HCT116 (cell line): ENCODE measurements around the gene NOP16. TPM values are rescaled to one million over a fixed set of nuclear protein-coding genes. Genes with fewer than 3 reads are reported as not detected.

ENCODE experiments used
- ATAC-seq: fragments of 200-7000 bp; cut with Tn5 transposase; 2 replicates; pipeline ENCODE4 v1.9.1; 2020; ENCODE audit warnings: mild to moderate bottlenecking, moderate library complexity
- BruUV-seq: library from RNA; stranded (reverse); fragments of 400-500 nt; replicated peaks from 2 replicates; lab custom pipeline; 2021; lab: Mats Ljungman, UMichigan
- CTCF ChIA-PET: fragments of 300-600 bp; sonication (Branson Sonifier 250); formaldehyde crosslinking; loops from one replicate; lab custom pipeline; 2021; ENCODE audit warnings: antibody characterized with exemption; lab: Charles Lee
- POLR2A ChIA-PET: fragments of 300-600, 350-600 bp; sonication (Branson Sonifier 250); formaldehyde crosslinking; loops from one replicate; lab custom pipeline; 2021; ENCODE audit warnings: antibody characterized with exemption; lab: Charles Lee
- RAD21 ChIA-PET, 2 experiments: fragments of 300-600 bp; sonication (Branson Sonifier 250); formaldehyde crosslinking; loops; one replicate each; lab custom pipeline; 2023; ENCODE audit warnings: low total read pairs in 2 of 2; ENCODE audit not compliant: uncharacterized antibody in 2 of 2, unreplicated experiment in 2 of 2, low non-redundant PET in 1 of 2; lab: Charles Lee
- DNase-seq: peaks from one replicate; pipeline ENCODE4 v3.0.0-alpha.2; 2010; ENCODE audit warnings: low read depth, low spot score
- H2AFZ ChIP-seq: fragments of 200-600 bp; shearing (Covaris generic), sonication (generic); 2 replicates; pipeline ENCODE4 v1.6.1; 2017; ENCODE audit warnings: low read depth, mixed run types, mixed read lengths, antibody characterized with exemption, low read length; ENCODE audit not compliant: poor library complexity, severe bottlenecking
- H3K27ac ChIP-seq: 2 replicates; pipeline ENCODE4 v1.5.1; 2012; ENCODE audit warnings: low read depth, low read length
- H3K27me3 ChIP-seq: fragments of 200-600 bp; sonication (generic); 2 replicates; pipeline ENCODE4 v1.6.1; 2016; ENCODE audit warnings: mixed run types, low read length, mixed read lengths; ENCODE audit not compliant: insufficient read depth
- H3K36me3 ChIP-seq, 2 experiments: fragments of 200-500 bp in 1 of 2; fragments of 200-600 bp in 1 of 2; sonication (Bioruptor generic) in 1 of 2; sonication (generic) in 1 of 2; 2 replicates each; pipeline versions ENCODE4 v1.5.1 to v1.6.1; 2014 to 2016; ENCODE audit warnings: low read length in 2 of 2, inconsistent platforms in 1 of 2, mixed read lengths in 1 of 2, mixed run types in 1 of 2; ENCODE audit not compliant: insufficient read depth in 2 of 2, control insufficient read depth in 1 of 2
- H3K4me1 ChIP-seq, 2 experiments: fragments of 200-600 bp in 1 of 2; sonication (generic) in 1 of 2; 2 replicates each; pipeline versions ENCODE4 v1.5.1 to v1.6.1; 2012 to 2017; ENCODE audit warnings: low read length in 2 of 2, inconsistent platforms in 1 of 2, mild to moderate bottlenecking in 1 of 2, mixed read lengths in 1 of 2, mixed run types in 1 of 2, moderate library complexity in 1 of 2; ENCODE audit not compliant: insufficient read depth in 2 of 2, control insufficient read depth in 1 of 2
- H3K4me2 ChIP-seq: fragments of 200-600 bp; sonication (generic); 2 replicates; pipeline ENCODE4 v1.6.1; 2017; ENCODE audit warnings: mixed run types, low read length, mixed read lengths
- H3K4me3 ChIP-seq, 2 experiments: fragments of 200-600 bp in 1 of 2; sonication (generic) in 1 of 2; replicated peaks in 1 of 2; 2 replicates each; pipeline ENCODE4 v1.5.1; 2011 to 2016; ENCODE audit warnings: low read length in 2 of 2, control low read depth in 1 of 2, low read depth in 1 of 2, mild to moderate bottlenecking in 1 of 2, mixed read lengths in 1 of 2, mixed run types in 1 of 2
- H3K79me2 ChIP-seq: fragments of 200-600 bp; sonication (generic); 2 replicates; pipeline ENCODE4 v1.6.1; 2017; ENCODE audit warnings: mild to moderate bottlenecking, mixed run types, low read length, moderate library complexity, mixed read lengths; ENCODE audit not compliant: insufficient read depth
- H3K9ac ChIP-seq: fragments of 200-600 bp; sonication (generic); 2 replicates; pipeline ENCODE4 v1.6.1; 2016; ENCODE audit warnings: low read length, mixed read lengths
- H3K9me2 ChIP-seq: fragments of 200-600 bp; sonication (generic), shearing (Covaris generic); 2 replicates; pipeline ENCODE4 v1.6.1; 2017; ENCODE audit warnings: mixed run types, mild to moderate bottlenecking, moderate library complexity; ENCODE audit not compliant: insufficient read depth
- H3K9me3 ChIP-seq, 2 experiments: fragments of 200-500 bp in 1 of 2; fragments of 200-600 bp in 1 of 2; sonication (Bioruptor generic) in 1 of 2; sonication (generic) in 1 of 2; 2 replicates each; pipeline ENCODE4 v1.6.1; 2014 to 2017; ENCODE audit warnings: low read length in 2 of 2, mixed read lengths in 2 of 2, inconsistent platforms in 1 of 2, low read depth in 1 of 2, mild to moderate bottlenecking in 1 of 2, mixed run types in 1 of 2, moderate library complexity in 1 of 2; ENCODE audit not compliant: control insufficient read depth in 1 of 2, insufficient read depth in 1 of 2
- H4K20me1 ChIP-seq: fragments of 200-600 bp; sonication (generic), shearing (Covaris generic); 2 replicates; pipeline ENCODE4 v1.6.1; 2017; ENCODE audit warnings: mixed run types, mild to moderate bottlenecking, moderate library complexity; ENCODE audit not compliant: insufficient read depth
- CBX3 ChIP-seq: IDR thresholded peaks from 2 replicates; pipeline ENCODE4 v1.6.1; 2012; ENCODE audit warnings: low read depth
- CEBPB ChIP-seq: IDR thresholded peaks from 2 replicates; pipeline ENCODE4 v1.6.1; 2012; ENCODE audit warnings: low read depth
- EGR1 ChIP-seq: IDR thresholded peaks from 2 replicates; pipeline ENCODE4 v1.6.1; 2012; ENCODE audit warnings: low read depth
- ELF1 ChIP-seq: IDR thresholded peaks from 2 replicates; pipeline ENCODE4 v1.6.1; 2012; ENCODE audit warnings: low read depth, borderline replicate concordance
- EZH2 ChIP-seq: fragments of 200-600 bp; sonication (generic); IDR thresholded peaks from 2 replicates; pipeline ENCODE4 v1.6.1; 2017; ENCODE audit warnings: antibody characterized with exemption, mixed run types
- EZH2phosphoT487 ChIP-seq: fragments of 200-600 bp; IDR thresholded peaks from 2 replicates; pipeline ENCODE4 v1.6.1; 2018; ENCODE audit warnings: antibody characterized with exemption, borderline replicate concordance
- FOSL1 ChIP-seq: IDR thresholded peaks from 2 replicates; pipeline ENCODE4 v1.6.1; 2012; ENCODE audit warnings: low read depth
- JUND ChIP-seq: IDR thresholded peaks from 2 replicates; pipeline ENCODE4 v1.6.1; 2012
- MAX ChIP-seq: IDR thresholded peaks from 2 replicates; pipeline ENCODE4 v1.6.1; 2012
- POLR2A ChIP-seq: IDR thresholded peaks from 2 replicates; pipeline ENCODE4 v1.7.0; 2011; ENCODE audit warnings: borderline replicate concordance; ENCODE audit not compliant: insufficient read depth, insufficient read length; ENCODE audit errors: extremely low read depth
- POLR2AphosphoS5 ChIP-seq: IDR thresholded peaks from 2 replicates; pipeline ENCODE4 v1.6.1; 2011; ENCODE audit warnings: mild to moderate bottlenecking, low read depth, low read length, moderate library complexity
- RAD21 ChIP-seq: IDR thresholded peaks from 2 replicates; pipeline ENCODE4 v1.6.1; 2012; ENCODE audit warnings: low read depth, mild to moderate bottlenecking
- REST ChIP-seq: IDR thresholded peaks from 2 replicates; pipeline ENCODE4 v1.6.1; 2012; ENCODE audit warnings: low read depth
- SP1 ChIP-seq: IDR thresholded peaks from 2 replicates; pipeline ENCODE4 v1.6.1; 2012; ENCODE audit warnings: low read depth
- YY1 ChIP-seq: IDR thresholded peaks from 2 replicates; pipeline ENCODE4 v1.6.1; 2011; ENCODE audit warnings: low read length, low read depth, moderate library complexity, mild to moderate bottlenecking; ENCODE audit not compliant: insufficient replicate concordance; ENCODE audit errors: extremely low read depth
- ZNF274 ChIP-seq: fragments of 200-500 bp; sonication (Bioruptor generic); IDR thresholded peaks from 2 replicates; pipeline ENCODE4 v1.6.1; 2014; ENCODE audit warnings: mild to moderate bottlenecking, low read depth, low read length, inconsistent platforms
- intact Hi-C: fragments of 100-400 bp; cut with micrococcal nuclease; formaldehyde crosslinking; loops from 2 replicates; pipeline ENCODE4 v1.10.0; 2022
- total RNA-seq: library from RNA; stranded (reverse); gene quantifications from one replicate; pipeline ENCODE4 v1.2.1, GENCODE V29; 2021; ENCODE audit not compliant: unreplicated experiment

NOP16 gene
- total RNA-seq, 1 experiment from 2014 or later = 67.1 TPM

GRCh38 chr5:176394881-176395675 is 6.7 kb upstream of the NOP16 start:
- H3K27ac ChIP-seq = no peak overlapping the region
- H2AFZ ChIP-seq = no peak overlapping the region
- H3K4me2 ChIP-seq = no peak overlapping the region
- POLR2A ChIA-PET = no interaction called here
- RAD21 ChIA-PET = no interaction called here
- H3K9ac ChIP-seq = no peak overlapping the region
- intact Hi-C loops = no loop called here
- TF ChIP-seq ZNF274 = no peak
- TF ChIP-seq, all 23 proteins: peak for 0
- ATAC-seq = no peak
- no peak for DNase-seq
- H4K20me1 ChIP-seq = no peaks in the 10 kb centered on the region
- H3K79me2 ChIP-seq = peaks cover 11% of the 10 kb centered on the region
- peaks cover 2 to 10% of the 10 kb centered on the region in 2 experiments; a peak in 1 of 4 replicates for H3K36me3 ChIP-seq
- peaks cover 3 to 6% of the 10 kb centered on the region in 2 experiments for H3K4me1 ChIP-seq
- no peaks in the 10 kb centered on the region for H3K27me3 ChIP-seq
- CTCF ChIA-PET = no interaction called here
- H3K9me2 ChIP-seq = no peaks in the 10 kb centered on the region
- no peak overlapping the region for H3K4me3 ChIP-seq
- BruUV-seq = no TSS peak
- H3K9me3 ChIP-seq = no peaks in the 10 kb centered on the region

GRCh38 chr5:176394096-176394495 is 5.7 kb upstream of the NOP16 start:
- ATAC-seq (no peak), DNase-seq (no peak)
- H3K9ac ChIP-seq = no peak overlapping the region
- no peak overlapping the region for H3K4me3 ChIP-seq
- no peaks in the 10 kb centered on the region for H3K9me2 ChIP-seq
- no peaks in the 10 kb centered on the region for H4K20me1 ChIP-seq
- peaks cover 2 to 10% of the 10 kb centered on the region in 2 experiments; a peak in 1 of 4 replicates for H3K36me3 ChIP-seq
- H3K4me2 ChIP-seq = no peak overlapping the region
- no peaks in the 10 kb centered on the region for H3K9me3 ChIP-seq
- RAD21 ChIA-PET = no interaction called here
- peaks cover 19% of the 10 kb centered on the region for H3K79me2 ChIP-seq
- CTCF ChIA-PET = no interaction called here
- H3K4me1 ChIP-seq = peaks cover 2 to 9% of the 10 kb centered on the region in 2 experiments; a peak in 2 of 4 replicates
- BruUV-seq = no TSS peak
- H2AFZ ChIP-seq = no peak overlapping the region
- no peak overlapping the region for H3K27ac ChIP-seq
- H3K27me3 ChIP-seq = no peaks in the 10 kb centered on the region
- POLR2A ChIA-PET = no interaction called here
- intact Hi-C loops = no loop called here
- no peak for TF ChIP-seq SP1
- TF ChIP-seq JUND = no peak
- TF ChIP-seq YY1 = no peak
- no peak for TF ChIP-seq CEBPB
- no peak for TF ChIP-seq EZH2phosphoT487
- no peak for TF ChIP-seq CBX3
- no peak for TF ChIP-seq POLR2AphosphoS5
- no peak for TF ChIP-seq RAD21
- no peak for TF ChIP-seq EZH2
- no peak for TF ChIP-seq FOSL1
- no peak for TF ChIP-seq EGR1
- no peak for TF ChIP-seq POLR2A
- no peak for TF ChIP-seq ELF1
- TF ChIP-seq ZNF274 = no peak
- TF ChIP-seq MAX = no peak
- no peak for TF ChIP-seq REST
